CMK (cell line): ENCODE results near the gene C1QTNF7.

Experiments
- DNase-seq: peaks from one replicate; pipeline ENCODE4 v3.0.0-alpha.2; 2010; ENCODE audit warnings: low read depth

The C1QTNF7 gene

GRCh38 chr4:15427701-15428100 lies at the start of gene C1QTNF7:
TSS of gene C1QTNF7 (plus strand) at chr4:15428033. CDS start at chr4:15435744, 7,711 bp downstream.
- no peak for DNase-seq

DNA sequence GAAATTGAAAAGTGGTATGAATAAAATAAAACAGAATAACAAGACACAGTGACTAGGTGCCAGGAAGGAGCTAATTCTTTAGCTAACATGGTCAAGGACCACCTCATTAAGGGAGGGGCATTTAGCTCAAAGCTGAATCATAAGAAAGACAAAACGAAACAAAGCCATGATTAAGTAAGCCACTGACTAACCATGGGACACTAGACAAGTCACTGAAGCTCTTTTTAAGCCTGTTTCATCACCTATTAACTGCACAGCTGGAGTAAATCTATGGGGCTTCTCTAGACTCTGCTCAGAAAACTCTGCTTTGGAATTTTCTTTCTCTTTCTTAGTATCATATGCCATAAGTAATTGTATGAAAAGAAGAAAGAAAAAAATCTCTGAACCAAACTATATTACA lies 49.8 kb upstream of the C1QTNF7 start:
- no peak for DNase-seq

GRCh38 chr4:15378493-15378892 lies 49.3 kb upstream of the C1QTNF7 start:
- no peak for DNase-seq

DNA sequence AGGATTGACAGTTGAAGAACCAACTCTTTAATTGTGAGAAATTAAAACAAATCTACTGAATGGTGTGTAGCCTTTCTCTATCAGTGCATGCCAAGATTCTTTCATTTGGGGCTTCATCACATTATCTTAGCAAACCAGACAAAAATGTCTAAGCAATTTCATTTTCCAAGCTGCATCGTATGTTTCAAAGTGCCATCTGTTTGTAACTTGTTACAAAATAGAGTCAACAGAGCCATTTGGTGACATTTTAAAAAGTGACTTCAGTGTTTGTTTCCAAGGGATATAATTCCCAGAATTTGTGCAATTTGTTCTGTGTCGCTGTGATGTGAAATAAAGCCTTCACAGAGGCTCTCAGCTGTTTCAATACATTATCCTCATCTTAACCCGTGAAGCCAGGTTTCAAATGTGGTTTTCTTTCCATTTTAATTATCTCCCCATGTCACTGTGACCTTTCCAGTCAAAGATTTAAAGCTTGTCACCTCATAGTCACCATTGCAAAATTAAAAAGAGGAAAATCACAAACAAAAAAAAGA lies 46.0 kb upstream of the C1QTNF7 start:
- DNase-seq = no peak

DNA sequence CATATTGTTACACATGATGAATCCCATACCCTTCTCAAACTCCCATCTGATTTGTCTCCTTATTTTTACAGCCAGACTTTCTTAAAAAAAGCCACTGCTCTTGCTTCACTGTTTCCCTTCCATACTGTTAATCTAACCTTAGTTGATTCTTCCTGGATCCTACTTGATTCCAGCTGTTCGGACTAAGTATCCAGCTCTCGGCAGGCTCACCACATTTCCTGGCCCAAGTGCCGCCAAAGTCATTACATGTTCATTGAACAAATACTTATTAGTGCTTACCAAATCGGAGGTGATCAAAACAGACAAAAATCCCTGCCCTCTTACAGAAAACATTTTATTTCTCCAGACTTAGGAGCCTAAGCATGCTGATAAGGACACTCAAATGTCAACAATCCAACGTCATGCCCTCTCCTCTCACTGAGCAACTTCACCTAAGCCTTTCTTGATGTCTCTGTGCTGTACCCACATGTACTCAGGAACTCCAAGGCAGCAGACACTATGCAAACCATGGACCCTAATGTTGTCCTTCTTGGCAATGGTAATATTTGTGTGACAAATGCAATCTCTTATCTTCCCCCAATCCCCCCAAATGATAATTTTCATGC lies 45.1 kb upstream of the C1QTNF7 start:
- no peak for DNase-seq

DNA sequence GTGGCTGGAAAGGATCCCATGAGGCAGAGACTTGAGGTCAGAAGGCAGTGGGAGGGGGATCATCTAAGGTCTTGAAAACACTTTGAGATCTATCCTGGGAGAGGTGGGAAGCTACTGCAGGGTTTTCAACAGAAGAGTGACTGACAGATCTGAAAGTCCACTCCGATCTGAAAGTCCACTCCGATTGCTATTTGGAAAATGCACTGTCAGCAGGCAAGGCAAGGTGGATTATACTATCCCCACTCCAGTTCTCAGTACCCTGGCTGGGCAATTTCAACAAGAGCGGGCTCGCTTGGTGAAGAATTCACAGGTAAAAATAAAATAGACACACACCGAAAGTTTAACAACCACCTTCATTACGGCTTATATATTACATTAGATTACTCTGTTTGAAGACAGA lies 42.3 kb upstream of the C1QTNF7 start:
- no peak for DNase-seq

GRCh38 chr4:15385928-15386327 lies 41.9 kb upstream of the C1QTNF7 start:
- DNase-seq = no peak

GRCh38 chr4:15390494-15390893 lies 37.3 kb upstream of the C1QTNF7 start:
- DNase-seq = no peak

DNA sequence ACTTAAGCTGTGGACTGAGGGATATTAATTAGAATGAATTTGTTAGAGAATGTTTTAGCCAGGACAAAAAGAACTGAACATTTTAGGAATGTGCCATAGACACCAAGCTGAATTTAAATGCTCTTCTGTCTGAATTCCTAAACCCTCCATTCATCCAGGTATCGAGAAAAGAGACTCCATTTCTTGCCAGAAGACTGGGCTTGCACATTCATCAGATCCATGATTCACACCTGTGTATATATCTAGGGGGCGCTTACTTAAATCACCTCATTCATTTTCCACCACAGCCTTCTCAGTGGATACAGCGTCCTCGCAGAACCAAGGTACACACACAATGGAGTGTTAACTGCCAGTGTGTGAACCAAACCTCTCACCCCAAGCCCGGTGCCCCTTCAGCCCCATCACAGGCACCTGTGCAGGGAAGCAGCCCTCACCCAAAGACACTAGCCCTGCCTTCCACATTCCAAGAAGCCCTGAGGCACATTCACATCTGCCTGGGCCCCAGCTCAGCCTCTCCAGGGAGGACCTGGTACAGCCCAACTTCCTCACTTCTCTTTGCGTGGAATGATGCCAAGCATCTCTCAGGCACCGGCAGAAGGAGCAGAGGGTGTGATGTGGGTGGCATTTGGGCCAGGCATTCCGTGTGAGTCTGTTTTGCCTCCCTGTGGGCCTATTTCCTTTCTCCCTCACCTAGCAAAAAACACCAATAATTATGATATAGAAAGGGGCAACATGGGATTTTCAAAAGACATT lies 35.6 kb upstream of the C1QTNF7 start:
- no peak for DNase-seq

- DNase-seq = no peak
Measured at GRCh38 chr4:15395311-15395710, 32.5 kb upstream of the C1QTNF7 start.

DNA sequence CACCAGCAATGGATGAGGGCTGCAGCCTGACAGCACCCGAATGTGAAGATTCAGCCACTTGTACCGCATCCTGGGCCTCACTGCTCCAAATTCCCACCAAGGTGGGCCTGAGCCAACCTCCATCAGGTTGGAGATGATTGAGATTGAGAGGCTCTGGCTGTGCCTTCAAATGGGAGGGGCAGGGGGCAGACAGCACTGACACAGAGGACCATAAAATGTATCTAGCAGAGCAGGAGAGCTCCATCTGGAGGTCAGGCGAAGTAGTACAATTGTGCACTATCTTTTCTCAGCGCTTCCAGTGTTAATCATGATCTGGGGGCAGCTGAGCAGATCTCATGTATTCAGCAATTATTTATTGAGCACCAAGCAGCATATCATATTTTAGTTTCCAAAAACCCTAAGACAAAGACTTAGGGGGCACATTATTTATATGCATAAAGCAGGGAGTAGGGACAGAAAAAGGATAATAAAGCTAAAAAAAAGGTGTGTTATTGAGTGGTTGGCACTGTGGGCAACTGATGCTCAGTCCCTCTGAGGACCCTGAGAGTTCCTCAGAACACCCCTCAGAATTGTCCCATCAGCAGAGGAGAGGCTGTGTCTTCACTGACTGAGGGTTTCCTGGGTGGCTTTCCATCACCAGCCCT lies 31.6 kb upstream of the C1QTNF7 start:
- peak; percentile 21 for DNase-seq

GRCh38 chr4:15398001-15398400 lies 29.8 kb upstream of the C1QTNF7 start:
- DNase-seq = no peak

DNA sequence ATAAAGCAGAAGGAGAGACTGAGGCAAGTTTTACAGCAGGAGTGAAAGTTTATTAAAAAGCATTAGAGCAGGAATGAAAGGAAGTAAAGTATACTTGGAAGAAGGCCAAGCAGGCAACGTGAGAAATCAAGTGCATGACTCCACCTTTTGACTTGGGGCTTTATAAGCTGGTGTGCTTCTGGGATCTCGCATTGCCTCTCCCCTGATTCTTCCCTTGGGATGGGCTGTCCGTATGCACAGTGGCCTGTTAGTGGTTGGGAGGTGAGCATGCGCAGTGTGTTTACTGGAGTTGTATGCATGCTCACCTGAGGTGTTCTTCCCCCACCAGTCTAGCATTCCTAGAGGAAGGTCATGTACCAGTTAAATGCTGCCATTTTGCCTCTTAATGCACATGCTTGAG lies 29.1 kb upstream of the C1QTNF7 start:
- no peak for DNase-seq

GRCh38 chr4:15400226-15400625 lies 27.6 kb upstream of the C1QTNF7 start:
- no peak for DNase-seq

DNA sequence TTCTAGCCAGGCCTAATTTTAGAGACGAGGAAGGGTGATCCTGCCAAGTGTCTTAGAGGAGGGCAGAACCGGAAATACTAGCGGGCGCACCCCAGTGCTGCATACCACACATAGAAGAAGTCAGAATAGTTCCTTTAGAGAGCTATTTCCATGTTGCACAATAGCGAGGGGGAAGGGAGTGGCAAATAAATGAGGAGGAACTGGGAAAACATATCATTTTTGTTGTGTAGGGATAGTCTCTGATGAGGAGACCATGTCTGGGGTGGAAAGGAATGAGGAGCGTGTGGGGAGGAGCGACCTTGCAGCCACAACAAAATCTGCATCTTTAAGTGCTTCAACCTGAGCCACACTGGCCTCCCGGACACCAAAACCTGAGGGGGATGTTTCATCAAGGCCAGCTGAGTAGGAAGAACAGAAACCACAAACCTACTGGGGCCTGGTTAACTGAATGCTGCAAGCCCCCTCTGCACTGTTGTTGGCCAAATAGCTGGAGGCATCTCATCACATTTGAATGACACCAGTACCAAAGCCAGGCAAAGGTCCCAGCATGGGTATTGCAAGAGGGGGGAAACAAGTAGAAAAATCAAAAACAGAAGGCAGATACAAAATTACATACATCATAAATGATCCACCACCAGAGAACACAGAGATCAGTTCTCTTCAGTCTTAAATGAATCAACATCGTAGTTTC lies 26.7 kb upstream of the C1QTNF7 start:
- no peak for DNase-seq

DNA sequence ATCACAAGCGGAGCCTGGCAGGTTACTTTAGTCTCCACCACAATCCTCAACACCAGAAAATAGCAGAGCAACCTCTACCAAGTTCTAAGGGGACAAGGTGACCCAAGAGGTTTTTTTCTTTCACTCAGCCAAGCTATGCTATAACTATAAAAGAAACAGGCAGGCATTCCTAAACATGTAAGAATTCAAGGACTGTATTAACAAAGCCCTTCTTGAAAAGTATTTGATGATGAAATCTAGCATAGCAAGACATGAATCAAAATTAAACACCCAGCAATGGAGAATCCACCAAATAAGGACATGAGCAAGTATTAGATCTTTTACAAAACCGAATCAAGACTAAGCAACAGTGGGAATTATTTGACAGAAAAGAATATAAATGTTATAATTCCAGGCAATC lies 25.7 kb upstream of the C1QTNF7 start:
- DNase-seq = no peak

- DNase-seq = no peak
Measured at GRCh38 chr4:15402974-15403373, 24.9 kb upstream of the C1QTNF7 start.

DNA sequence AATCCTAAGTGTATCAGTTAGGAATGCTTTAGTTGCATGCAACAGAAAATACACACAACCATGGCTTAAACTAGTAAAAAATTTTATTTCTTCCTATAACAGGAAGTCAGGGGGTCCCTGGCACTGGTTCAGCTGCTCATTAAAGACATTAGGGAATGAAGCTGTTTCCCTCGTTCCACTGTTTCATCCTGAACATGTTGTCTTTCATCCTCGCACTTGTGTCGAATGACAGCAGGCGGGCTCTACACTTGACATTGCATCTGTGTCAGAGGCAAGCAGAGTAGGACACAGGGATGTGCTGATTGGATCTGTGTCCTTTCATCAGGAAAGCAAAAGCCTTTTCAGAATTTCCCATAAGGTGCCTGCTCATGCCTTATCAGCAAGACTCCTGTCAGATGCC lies 22.8 kb upstream of the C1QTNF7 start:
- DNase-seq = no peak

DNA sequence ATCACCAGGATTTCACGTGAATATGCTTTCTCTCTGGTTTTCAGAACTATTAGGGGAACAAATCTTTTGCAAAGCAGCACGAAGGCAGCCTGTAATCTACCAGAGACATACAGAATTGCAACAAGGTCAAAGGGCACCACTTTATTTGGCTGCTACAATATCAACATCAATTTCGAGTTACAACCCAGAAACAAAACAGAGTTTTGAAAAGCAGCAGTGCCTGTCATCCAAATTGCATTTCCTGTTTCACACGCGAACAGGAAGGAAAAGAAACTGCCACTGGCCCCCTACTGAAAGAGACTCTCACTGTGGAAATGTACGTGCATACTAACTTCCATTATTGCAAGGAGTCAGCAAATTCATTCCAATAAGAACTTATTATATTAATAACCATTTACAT lies 17.1 kb upstream of the C1QTNF7 start:
- DNase-seq = no peak

GRCh38 chr4:15412461-15412860 lies 15.4 kb upstream of the C1QTNF7 start:
- DNase-seq = no peak

GRCh38 chr4:15413010-15413622 lies 14.7 kb upstream of the C1QTNF7 start:
- DNase-seq = no peak

DNA sequence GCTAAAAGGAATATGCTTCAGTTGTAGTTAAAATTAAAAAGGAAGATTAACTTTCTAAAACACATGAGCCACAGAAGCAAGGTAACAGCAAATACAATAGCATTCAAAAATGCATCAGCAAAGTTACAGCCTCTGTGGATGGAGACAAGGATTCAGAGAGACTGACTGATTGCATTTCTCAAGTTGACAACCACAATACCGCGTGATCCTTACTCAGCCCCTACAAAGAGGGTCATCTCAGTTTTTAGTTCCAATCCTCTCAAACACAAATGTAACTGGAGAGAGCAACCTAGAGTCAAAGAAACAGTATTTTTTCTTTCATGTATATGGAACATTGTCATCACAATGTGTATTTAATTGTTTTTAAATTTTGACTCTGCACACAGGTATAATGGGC lies 14.2 kb upstream of the C1QTNF7 start:
- no peak for DNase-seq
